HepG2 (cell line): ENCODE measurements around the gene PGA4. TPM values are rescaled to one million over a fixed set of nuclear protein-coding genes. Genes with fewer than 3 reads are reported as not detected.

ENCODE experiments used
- AKAP8 ChIP-seq: sonication (generic); formaldehyde crosslinking; IDR thresholded peaks from 2 replicates; pipeline ENCODE4 v1.5.1; 2020; ENCODE audit warnings: mild to moderate bottlenecking, missing genetic modification reagents
- DNMT1 ChIP-seq: sonication (generic); formaldehyde crosslinking; IDR thresholded peaks from 2 replicates; pipeline ENCODE4 v1.5.1; 2020; ENCODE audit warnings: mild to moderate bottlenecking, missing genetic modification reagents
- ELF4 ChIP-seq: sonication (generic); formaldehyde crosslinking; IDR thresholded peaks from 2 replicates; pipeline ENCODE4 v1.5.0; 2020; ENCODE audit warnings: missing genetic modification reagents, mild to moderate bottlenecking, moderate library complexity, borderline replicate concordance
- FOXK1 ChIP-seq: sonication (generic); formaldehyde crosslinking; IDR thresholded peaks from 2 replicates; pipeline ENCODE4 v1.4.0; 2020; ENCODE audit warnings: low read depth, missing genetic modification reagents, borderline replicate concordance
- MAFG ChIP-seq: sonication (generic); formaldehyde crosslinking; IDR thresholded peaks from 2 replicates; pipeline ENCODE4 v1.5.1; 2020; ENCODE audit warnings: mild to moderate bottlenecking, missing genetic modification reagents
- MED8 ChIP-seq: sonication (generic); formaldehyde crosslinking; IDR thresholded peaks from 2 replicates; pipeline ENCODE4 v1.8.1; 2023; ENCODE audit warnings: mild to moderate bottlenecking, missing genetic modification reagents; ENCODE audit not compliant: insufficient replicate concordance
- MXI1 ChIP-seq: IDR thresholded peaks from 3 replicates; pipeline ENCODE4 v1.6.1; 2012; ENCODE audit warnings: low read depth, low read length, inconsistent platforms, borderline replicate concordance
- SIN3A ChIP-seq: IDR thresholded peaks from 2 replicates; pipeline ENCODE4 v1.6.1; 2011; ENCODE audit warnings: low read depth, mild to moderate bottlenecking, control low read depth, low read length, borderline replicate concordance
- ZBTB1 ChIP-seq: sonication (generic); formaldehyde crosslinking; IDR thresholded peaks from 2 replicates; pipeline ENCODE4 v1.4.0; 2020; ENCODE audit warnings: missing genetic modification reagents, borderline replicate concordance
- ZNF251 ChIP-seq: sonication (generic); formaldehyde crosslinking; IDR thresholded peaks from 2 replicates; pipeline ENCODE4 v1.9.0; 2021; ENCODE audit warnings: mild to moderate bottlenecking, missing genetic modification reagents
- ZNF3 ChIP-seq: IDR thresholded peaks from 2 replicates; pipeline ENCODE4 v1.7.0; 2017; ENCODE audit warnings: inconsistent platforms
- ZNF644 ChIP-seq: IDR thresholded peaks from 2 replicates; pipeline ENCODE4 v1.6.1; 2016; ENCODE audit warnings: low read depth
- ZNF761 ChIP-seq: sonication (generic); formaldehyde crosslinking; conservative IDR thresholded peaks from 2 replicates; pipeline ENCODE4 v1.4.0; 2020; ENCODE audit warnings: mild to moderate bottlenecking, missing genetic modification reagents
- ZNF772 ChIP-seq: sonication (generic); formaldehyde crosslinking; IDR thresholded peaks from 2 replicates; pipeline ENCODE4 v1.5.0; 2020; ENCODE audit warnings: mild to moderate bottlenecking, missing genetic modification reagents
- polyA plus RNA-seq, 8 experiments: library from polyadenylated mRNA; depleted of rRNA in 3 of 8; stranded (reverse) in 7 of 8; unstranded in 1 of 8; fragments of >200 nt; fragmentation: Illumina TruSeq in 4 of 8; extraction: Trizol in 4 of 8; gene quantifications; 2 replicates each; pipeline versions ENCODE4 v1.2.1 to v1.2.3, GENCODE V29; 2011 to 2016; ENCODE audit warnings: low read depth in 4 of 8, missing spikeins in 1 of 8, mixed read lengths in 1 of 8; ENCODE audit not compliant: insufficient read depth in 1 of 8
- total RNA-seq, 5 experiments: library from RNA; depleted of rRNA; stranded (reverse); fragments of >200 nt; fragmentation: Illumina TruSeq; extraction: Trizol; gene quantifications; 2 replicates each; pipeline ENCODE4 v1.2.3, GENCODE V29; 2016; ENCODE audit warnings: low read depth in 1 of 5
- TF ChIP-seq, protein P1 (sequence below): sonication (generic); formaldehyde crosslinking; IDR thresholded peaks from 2 replicates; pipeline ENCODE4 v1.9.0; 2021; ENCODE audit warnings: mild to moderate bottlenecking, missing genetic modification reagents
- TF ChIP-seq, protein P2 (sequence below): sonication (generic); formaldehyde crosslinking; IDR thresholded peaks from 2 replicates; pipeline ENCODE4 v1.8.0; 2022; ENCODE audit warnings: mild to moderate bottlenecking, missing genetic modification reagents, borderline replicate concordance
- TF ChIP-seq, protein P3 (sequence below): sonication (generic); formaldehyde crosslinking; IDR thresholded peaks from 2 replicates; pipeline ENCODE4 v1.4.0; 2020; ENCODE audit warnings: missing genetic modification reagents
- TF ChIP-seq, protein P4 (sequence below), 2 experiments: IDR thresholded peaks; 2 replicates each; pipeline ENCODE4 v1.6.1; 2011 to 2012; ENCODE audit warnings: low read length in 2 of 2, borderline replicate concordance in 1 of 2, low read depth in 1 of 2, mild to moderate bottlenecking in 1 of 2, moderate library complexity in 1 of 2

PGA4 gene
- total and polyA plus RNA-seq, 2 of the 13 experiments (the other 11 are each of a cell fraction or from before 2014, with no cell fraction given): not detected

DNA sequence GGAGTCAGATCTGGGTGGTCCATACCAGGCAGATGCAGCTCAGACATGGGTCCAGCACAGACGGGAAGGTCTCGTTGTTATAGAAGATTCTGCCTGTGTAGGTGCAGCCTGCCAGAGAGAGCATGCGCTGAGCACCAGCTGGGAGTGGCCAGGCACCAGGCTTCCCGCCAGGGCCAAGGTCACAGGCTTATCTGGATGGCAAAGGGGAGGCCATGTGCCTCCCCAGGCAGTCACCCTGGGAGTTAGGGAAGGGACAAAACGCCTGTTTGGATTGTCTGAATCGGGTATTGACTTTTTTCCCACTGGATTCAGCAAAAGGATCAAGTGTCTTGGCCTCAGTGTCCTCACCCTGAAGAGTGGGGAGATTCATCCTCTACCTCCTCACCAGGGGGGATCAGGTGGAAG, 45.3 kb downstream of the PGA4 start (continued):
- TF ChIP-seq, protein P1, sequence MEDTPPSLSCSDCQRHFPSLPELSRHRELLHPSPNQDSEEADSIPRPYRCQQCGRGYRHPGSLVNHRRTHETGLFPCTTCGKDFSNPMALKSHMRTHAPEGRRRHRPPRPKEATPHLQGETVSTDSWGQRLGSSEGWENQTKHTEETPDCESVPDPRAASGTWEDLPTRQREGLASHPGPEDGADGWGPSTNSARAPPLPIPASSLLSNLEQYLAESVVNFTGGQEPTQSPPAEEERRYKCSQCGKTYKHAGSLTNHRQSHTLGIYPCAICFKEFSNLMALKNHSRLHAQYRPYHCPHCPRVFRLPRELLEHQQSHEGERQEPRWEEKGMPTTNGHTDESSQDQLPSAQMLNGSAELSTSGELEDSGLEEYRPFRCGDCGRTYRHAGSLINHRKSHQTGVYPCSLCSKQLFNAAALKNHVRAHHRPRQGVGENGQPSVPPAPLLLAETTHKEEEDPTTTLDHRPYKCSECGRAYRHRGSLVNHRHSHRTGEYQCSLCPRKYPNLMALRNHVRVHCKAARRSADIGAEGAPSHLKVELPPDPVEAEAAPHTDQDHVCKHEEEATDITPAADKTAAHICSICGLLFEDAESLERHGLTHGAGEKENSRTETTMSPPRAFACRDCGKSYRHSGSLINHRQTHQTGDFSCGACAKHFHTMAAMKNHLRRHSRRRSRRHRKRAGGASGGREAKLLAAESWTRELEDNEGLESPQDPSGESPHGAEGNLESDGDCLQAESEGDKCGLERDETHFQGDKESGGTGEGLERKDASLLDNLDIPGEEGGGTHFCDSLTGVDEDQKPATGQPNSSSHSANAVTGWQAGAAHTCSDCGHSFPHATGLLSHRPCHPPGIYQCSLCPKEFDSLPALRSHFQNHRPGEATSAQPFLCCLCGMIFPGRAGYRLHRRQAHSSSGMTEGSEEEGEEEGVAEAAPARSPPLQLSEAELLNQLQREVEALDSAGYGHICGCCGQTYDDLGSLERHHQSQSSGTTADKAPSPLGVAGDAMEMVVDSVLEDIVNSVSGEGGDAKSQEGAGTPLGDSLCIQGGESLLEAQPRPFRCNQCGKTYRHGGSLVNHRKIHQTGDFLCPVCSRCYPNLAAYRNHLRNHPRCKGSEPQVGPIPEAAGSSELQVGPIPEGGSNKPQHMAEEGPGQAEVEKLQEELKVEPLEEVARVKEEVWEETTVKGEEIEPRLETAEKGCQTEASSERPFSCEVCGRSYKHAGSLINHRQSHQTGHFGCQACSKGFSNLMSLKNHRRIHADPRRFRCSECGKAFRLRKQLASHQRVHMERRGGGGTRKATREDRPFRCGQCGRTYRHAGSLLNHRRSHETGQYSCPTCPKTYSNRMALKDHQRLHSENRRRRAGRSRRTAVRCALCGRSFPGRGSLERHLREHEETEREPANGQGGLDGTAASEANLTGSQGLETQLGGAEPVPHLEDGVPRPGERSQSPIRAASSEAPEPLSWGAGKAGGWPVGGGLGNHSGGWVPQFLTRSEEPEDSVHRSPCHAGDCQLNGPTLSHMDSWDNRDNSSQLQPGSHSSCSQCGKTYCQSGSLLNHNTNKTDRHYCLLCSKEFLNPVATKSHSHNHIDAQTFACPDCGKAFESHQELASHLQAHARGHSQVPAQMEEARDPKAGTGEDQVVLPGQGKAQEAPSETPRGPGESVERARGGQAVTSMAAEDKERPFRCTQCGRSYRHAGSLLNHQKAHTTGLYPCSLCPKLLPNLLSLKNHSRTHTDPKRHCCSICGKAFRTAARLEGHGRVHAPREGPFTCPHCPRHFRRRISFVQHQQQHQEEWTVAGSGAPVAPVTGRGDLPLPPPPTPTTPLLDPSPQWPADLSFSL (CRISPR knock-in tag): no peak
- TF ChIP-seq MED8 (CRISPR knock-in tag): no peak
- no peak for TF ChIP-seq ZNF251 (CRISPR knock-in tag)
- no peak for TF ChIP-seq ZNF644 (CRISPR knock-in tag)
- TF ChIP-seq FOXK1 (CRISPR knock-in tag): 0 out of 2 replicates have a peak, but pooled peaks have one; percentile 20
- TF ChIP-seq, protein P2, sequence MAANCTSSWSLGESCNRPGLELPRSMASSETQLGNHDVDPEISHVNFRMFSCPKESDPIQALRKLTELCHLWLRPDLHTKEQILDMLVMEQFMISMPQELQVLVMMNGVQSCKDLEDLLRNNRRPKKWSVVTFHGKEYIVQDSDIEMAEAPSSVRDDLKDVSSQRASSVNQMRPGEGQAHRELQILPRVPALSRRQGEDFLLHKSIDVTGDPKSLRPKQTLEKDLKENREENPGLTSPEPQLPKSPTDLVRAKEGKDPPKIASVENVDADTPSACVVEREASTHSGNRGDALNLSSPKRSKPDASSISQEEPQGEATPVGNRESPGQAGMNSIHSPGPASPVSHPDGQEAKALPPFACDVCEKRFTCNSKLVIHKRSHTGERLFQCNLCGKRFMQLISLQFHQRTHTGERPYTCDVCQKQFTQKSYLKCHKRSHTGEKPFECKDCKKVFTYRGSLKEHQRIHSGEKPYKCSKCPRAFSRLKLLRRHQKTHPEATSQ (CRISPR knock-in tag): no peak
- TF ChIP-seq ZNF3 (CRISPR knock-in tag): no peak
- TF ChIP-seq MAFG (CRISPR knock-in tag): no peak
- TF ChIP-seq ZNF761 (CRISPR knock-in tag): no peak
- TF ChIP-seq AKAP8 (CRISPR knock-in tag): no peak; the same call in 1 of the 2 replicates
- TF ChIP-seq, protein P3, sequence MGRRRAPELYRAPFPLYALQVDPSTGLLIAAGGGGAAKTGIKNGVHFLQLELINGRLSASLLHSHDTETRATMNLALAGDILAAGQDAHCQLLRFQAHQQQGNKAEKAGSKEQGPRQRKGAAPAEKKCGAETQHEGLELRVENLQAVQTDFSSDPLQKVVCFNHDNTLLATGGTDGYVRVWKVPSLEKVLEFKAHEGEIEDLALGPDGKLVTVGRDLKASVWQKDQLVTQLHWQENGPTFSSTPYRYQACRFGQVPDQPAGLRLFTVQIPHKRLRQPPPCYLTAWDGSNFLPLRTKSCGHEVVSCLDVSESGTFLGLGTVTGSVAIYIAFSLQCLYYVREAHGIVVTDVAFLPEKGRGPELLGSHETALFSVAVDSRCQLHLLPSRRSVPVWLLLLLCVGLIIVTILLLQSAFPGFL: no peak
- TF ChIP-seq DNMT1 (CRISPR knock-in tag): 0 out of 2 replicates have a peak, but pooled peaks have one; percentile 36
- TF ChIP-seq ELF4 (CRISPR knock-in tag): no peak
- TF ChIP-seq ZBTB1 (CRISPR knock-in tag): no peak
- TF ChIP-seq MXI1: peak; percentile 87; the same call in 1 of the 3 replicates
- TF ChIP-seq ZNF772 (CRISPR knock-in tag): peak; percentile 54; the same call in 1 of the 2 replicates
- TF ChIP-seq, protein P4, sequence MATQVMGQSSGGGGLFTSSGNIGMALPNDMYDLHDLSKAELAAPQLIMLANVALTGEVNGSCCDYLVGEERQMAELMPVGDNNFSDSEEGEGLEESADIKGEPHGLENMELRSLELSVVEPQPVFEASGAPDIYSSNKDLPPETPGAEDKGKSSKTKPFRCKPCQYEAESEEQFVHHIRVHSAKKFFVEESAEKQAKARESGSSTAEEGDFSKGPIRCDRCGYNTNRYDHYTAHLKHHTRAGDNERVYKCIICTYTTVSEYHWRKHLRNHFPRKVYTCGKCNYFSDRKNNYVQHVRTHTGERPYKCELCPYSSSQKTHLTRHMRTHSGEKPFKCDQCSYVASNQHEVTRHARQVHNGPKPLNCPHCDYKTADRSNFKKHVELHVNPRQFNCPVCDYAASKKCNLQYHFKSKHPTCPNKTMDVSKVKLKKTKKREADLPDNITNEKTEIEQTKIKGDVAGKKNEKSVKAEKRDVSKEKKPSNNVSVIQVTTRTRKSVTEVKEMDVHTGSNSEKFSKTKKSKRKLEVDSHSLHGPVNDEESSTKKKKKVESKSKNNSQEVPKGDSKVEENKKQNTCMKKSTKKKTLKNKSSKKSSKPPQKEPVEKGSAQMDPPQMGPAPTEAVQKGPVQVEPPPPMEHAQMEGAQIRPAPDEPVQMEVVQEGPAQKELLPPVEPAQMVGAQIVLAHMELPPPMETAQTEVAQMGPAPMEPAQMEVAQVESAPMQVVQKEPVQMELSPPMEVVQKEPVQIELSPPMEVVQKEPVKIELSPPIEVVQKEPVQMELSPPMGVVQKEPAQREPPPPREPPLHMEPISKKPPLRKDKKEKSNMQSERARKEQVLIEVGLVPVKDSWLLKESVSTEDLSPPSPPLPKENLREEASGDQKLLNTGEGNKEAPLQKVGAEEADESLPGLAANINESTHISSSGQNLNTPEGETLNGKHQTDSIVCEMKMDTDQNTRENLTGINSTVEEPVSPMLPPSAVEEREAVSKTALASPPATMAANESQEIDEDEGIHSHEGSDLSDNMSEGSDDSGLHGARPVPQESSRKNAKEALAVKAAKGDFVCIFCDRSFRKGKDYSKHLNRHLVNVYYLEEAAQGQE (IDR thresholded peaks at IDR 0.05; ENCODE audit: borderline replicate concordance in 1 of 2, low read depth in 1 of 2, low read length in 2 of 2): peak in 1 of 2 experiments; percentile 61; a peak in 1 of 4 replicates
- TF ChIP-seq SIN3A: no peak
